ENCODE results near the gene XXYLT1.
"Not testable (repeated sequence)": the region's sequence is repeated elsewhere in the genome, so short reads cannot be mapped to it uniquely, and the experiment has no call there.

XXYLT1 gene, protein sequence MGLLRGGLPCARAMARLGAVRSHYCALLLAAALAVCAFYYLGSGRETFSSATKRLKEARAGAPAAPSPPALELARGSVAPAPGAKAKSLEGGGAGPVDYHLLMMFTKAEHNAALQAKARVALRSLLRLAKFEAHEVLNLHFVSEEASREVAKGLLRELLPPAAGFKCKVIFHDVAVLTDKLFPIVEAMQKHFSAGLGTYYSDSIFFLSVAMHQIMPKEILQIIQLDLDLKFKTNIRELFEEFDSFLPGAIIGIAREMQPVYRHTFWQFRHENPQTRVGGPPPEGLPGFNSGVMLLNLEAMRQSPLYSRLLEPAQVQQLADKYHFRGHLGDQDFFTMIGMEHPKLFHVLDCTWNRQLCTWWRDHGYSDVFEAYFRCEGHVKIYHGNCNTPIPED

DNA sequence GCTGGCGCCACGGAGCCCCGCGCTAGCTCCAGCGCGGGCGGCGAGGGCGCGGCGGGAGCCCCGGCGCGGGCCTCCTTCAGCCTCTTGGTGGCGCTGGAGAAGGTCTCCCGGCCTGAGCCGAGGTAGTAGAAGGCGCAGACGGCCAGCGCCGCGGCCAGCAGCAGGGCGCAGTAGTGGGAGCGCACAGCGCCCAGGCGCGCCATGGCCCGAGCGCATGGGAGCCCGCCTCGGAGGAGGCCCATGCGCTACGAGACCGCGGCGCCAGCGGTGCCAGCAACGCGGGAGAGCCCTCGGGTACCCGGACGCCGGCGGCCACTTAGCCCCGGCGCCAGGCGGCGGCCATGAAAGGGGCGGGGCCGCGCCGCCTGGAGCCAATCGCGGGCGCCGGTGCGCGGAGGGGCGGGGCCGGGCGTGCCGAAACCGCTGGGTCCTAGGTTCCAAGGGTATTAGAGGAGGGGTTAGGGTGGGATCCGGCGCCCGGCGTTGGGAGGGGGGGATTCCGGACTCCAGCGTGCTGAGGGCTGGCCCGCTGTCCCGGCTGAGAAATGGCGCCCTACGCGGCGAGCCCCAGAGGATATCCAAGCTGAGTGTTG, at the start of gene XXYLT1:
Gene XXYLT1, minus strand, starts transcription at position 343 of the 593 bp plus-strand sequence. Its CDS starts 101 bp downstream, at position 242.
- DNase-seq, result peak in 56 of 58 donors; percentile 50 to 90 (median 82)

DNA sequence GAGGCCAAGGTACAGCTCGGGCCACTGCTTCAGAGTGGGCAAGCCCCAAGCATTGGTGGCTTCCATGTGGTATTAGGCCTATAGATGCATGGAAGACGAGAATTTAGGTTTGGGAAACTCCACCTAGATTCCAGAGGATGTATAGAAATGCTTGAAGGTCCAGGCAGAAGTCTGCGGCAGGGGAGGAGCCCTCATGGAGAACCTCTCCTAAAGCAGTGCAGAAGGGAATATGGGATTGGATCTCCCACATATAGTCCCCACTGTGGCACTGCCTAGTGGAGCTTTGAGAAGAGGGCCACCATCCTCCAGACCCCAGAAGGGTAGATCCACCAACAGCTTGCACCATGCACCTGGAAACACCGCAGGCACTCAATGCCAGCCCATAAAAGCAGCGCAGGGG, 48.1 kb upstream of the XXYLT1 start:
- DNase-seq, result no peak

DNA sequence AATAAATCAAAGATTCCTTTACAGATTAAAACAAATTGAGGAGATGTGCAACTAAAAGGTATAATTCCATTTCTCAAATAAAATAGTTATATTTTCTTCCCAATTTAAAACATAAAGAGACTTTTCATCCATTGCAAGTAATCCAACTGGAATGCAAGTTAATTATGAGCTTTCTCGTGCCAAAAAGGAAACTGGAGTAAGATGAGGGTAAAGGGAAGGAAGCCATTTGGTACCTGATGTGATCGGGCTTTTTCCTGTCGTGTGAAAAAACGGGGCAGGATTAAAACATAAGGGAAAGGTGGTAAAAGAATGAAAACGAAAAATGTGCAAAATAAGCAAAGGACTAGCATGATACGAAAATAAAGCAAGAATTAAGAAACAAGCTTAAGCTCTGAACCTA, 41.8 kb upstream of the XXYLT1 start:
- no peak for DNase-seq

DNA sequence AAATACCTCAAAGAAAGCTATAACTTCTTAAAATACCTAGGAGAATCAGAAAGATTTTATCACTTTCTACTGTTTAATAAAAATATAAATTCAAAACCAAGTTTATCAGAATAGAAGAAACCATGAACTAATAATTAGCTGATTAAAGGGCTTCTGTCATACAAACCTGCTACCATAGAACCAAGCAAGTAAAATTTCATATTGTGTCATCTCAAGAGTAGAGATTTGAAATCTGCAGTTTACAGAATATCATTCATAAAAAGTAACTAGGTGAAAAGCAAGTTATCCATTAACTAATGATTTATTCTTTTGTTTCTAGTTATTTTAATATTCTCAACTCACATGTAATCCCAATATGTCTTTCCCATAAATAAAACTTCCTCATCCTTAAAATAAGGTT, 36.8 kb upstream of the XXYLT1 start:
- no peak for DNase-seq

DNA sequence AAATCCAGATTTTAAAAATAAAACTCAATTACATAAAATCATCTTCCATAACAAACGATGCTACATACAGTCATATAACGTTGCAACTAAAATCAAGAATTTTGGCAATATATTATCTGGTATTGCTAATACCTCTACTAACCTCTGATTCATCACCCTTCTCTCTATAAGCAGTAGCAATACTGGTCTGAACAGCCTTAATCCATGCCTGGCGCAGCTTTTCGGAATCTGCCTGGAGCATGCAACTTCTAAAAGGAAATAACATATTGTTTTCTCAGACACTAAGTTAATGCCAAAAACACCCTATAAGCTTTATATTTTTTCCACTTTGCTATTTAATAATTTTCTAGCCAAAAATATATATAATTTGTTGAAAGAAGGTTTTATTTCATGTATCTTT, 35.4 kb upstream of the XXYLT1 start:
- no peak for DNase-seq

DNA sequence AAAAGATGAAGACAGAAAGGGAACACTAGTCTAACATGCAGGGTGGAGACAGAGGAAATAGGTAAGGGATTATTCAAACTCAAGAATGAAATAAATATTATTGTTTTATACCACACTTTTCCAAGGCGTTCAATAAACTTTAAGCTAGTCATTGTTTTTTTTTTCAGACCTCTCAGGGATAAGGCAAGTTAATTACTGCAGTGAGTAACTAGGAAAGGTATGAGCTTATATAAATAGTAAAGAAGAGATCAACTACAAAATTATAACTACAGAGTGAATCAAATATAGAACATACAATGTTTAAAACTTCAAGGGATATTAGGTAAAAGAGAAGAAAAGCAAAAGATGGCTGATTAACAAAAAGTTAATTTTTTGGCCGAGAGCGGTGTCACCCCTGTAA, 31.5 kb upstream of the XXYLT1 start:
- no peak for DNase-seq

DNA sequence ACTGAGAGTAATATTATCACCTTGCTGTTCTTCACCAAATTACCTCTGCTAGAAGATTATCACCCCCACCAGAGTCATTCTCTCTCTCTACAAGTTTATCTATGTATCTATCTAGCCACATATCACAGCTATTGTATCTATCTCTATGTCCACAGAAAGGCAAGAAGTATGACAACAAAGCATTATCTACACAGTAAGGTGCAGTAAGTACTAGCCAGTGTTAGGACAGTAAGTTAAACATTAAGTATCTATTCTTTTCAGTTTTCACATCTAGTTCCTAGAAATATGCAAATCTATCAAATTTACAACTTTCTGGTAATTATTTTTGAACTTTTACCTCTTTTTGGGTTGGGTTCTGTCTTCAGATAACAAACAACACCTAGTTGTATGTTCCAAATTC, 26.5 kb upstream of the XXYLT1 start:
- DNase-seq, result no peak

DNA sequence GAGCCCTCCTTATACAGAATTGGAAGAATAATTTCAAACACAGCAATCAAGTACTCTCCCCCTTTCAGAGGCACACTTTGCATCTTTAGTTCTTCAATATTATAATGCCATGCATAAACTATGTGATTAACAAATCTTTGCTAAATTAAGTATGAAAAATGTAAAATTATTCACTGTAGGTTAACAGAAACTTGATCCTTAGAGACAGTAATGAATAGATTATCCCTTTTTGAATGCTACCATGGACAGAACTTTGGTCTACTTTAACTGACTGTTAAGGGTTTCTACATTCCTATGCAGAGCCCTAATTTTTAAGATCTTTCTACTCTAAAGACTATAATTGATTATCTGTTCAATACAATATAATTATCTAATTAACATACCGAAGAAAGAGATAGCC, 25.7 kb upstream of the XXYLT1 start:
- no peak for DNase-seq

DNA sequence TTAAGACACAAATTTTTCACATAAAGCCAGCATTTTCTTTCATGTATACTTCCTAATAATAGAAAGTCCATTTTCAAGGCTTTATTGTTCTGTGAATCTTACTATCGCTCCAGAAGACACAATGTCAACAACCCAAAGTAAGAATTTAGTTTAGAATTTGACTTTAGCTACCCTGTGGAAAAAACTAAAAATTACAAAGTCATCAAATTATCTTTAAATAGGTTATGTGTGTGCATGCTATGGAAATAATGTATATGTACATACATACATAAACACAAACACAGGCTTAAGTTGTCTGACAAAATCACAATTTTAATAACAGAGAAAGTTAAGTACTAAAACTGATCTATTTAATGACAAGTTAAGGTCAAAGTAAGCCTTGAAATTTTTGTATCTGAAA, 20.2 kb upstream of the XXYLT1 start:
- DNase-seq, result no peak

DNA sequence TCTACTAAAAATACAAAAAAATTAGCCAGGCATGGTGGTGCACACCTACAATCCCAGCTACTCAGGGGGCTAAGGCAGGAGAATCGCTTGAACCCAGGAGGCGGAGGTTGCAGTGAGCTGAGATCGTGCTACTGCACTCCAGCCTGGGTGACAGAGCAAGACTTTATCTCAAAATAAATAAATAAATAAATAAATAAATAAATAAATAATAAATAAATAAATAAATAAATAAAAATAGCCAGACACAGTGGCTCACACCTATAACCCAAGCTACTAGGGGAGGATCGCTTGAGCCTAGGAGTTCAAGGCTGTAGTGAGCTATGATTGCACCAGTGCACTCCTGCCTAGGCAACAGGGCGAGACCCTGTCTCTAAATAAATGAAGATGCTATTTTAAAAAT, 19.7 kb upstream of the XXYLT1 start:
- DNase-seq, result not testable (repeated sequence)

DNA sequence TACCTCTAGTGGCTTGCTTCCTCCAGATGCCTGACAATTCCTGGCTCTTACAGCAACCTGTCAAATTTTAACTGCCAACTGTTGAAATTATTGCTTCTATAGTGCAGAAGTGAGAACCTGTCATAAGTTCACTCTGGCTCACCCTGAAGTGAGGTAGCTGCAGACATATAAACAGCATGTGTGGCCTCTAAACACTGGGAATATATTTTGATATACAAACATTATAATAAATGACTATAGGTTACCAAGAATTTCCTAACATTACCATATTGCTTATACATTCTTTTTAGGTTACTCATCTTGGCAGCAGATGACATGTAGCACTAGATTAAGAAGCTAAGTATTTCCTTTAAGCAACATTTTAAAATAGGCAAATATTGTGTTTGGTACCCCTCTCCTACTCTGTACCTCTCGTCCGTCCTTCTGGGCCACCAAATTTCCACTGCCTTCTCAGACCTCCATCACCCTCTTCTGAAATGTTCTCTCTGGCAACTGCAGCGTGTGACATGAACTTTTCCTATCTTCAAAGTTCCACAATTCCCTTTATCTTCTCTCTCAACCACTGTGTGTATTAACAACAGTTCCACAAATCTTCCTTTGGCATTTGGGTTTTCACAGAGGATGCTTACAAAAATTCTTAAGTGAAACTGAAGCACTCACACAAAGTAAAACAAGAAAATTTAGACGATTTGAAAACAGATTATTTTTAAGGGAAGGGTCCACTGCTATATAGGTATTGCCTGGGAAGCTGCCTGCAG, 15.3 kb upstream of the XXYLT1 start:
- no peak for DNase-seq

DNA sequence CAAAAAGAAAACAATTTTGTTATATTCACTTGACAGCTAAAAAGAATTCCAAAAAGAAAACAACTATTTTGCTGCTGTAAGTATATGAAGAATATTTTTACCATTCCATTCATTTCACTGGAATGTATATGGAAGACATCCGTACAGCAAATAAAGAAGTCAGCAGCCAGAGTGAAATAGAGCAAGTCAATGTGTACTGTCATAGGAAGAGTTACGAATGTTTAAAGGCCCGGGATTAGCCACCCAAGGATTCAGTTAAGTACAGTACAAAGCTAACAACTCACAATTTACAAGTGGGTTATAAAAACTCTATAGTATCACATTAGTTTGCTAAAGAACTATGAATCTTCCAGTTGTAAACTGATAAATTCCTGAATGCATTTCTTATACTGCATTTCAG, 14.4 kb upstream of the XXYLT1 start:
- no peak for DNase-seq

DNA sequence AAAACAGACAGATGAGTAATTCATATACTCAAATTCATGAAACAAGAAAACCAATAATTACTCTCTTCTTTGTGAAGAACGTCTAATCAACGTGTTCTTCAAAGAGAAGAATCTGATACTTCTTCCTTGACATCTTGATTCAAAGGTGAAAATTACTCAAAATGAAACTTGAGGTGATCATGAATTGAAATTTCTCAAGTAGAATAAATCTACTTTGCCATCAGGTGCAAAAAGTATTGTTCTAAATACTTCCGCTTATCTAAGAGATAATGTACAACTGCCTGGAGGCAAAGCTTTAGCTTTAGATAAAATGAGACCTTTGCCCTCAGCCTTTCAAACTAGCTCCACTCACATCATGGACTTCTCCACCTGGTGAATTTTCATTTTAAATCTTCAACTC, 13.9 kb upstream of the XXYLT1 start:
- no peak for DNase-seq

DNA sequence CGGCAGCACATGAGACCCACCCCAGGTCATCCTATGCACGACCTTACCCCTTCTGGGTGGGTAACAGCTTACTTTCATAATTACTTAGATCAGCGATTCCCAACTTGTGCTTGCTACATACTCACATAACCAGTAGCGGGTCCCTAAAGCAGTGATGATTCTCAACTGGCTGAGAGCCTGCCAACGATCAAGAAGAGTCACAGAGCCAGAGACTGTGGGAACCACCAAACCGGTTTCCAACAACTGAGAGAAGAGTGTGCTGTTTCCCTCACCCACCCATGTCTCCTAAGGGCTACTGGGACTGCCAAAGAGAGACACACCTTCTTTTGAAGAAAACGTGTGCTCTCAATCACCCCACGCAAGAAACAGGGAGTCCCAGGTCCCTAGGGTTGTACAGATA, 12.0 kb upstream of the XXYLT1 start:
- DNase-seq, result no peak

DNA sequence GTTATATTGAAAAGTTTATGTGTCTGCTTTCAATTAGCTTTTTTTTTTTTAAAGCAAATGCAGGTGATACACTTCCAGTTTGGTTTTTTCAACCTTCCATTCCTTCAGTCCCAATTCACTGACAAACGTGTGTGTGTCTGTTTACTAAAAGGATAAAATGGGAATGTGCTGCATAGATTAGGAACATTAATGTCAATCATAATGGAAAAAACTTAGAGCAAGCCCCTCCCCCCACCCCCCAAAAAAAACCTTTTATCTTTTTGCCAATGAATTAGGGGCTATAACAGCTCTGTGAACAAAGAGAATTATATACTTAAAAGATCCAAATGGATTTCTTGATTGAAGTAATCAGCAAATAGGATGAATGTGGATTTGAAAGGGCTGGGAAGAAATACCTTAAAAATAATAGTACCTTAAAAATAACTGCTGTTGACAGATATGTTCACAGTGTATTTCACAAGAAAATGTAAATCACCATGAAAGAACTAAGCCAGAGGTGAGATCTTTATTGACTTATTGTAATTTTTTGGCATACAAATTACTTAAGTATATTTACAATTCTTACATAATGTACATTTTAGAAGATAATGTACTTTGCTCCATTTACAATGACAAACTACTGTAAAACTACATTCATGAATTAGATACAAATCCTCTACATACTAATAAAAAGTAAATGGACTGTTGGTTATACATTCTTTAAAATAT, 3.5 kb upstream of the XXYLT1 start:
- no peak for DNase-seq

DNA sequence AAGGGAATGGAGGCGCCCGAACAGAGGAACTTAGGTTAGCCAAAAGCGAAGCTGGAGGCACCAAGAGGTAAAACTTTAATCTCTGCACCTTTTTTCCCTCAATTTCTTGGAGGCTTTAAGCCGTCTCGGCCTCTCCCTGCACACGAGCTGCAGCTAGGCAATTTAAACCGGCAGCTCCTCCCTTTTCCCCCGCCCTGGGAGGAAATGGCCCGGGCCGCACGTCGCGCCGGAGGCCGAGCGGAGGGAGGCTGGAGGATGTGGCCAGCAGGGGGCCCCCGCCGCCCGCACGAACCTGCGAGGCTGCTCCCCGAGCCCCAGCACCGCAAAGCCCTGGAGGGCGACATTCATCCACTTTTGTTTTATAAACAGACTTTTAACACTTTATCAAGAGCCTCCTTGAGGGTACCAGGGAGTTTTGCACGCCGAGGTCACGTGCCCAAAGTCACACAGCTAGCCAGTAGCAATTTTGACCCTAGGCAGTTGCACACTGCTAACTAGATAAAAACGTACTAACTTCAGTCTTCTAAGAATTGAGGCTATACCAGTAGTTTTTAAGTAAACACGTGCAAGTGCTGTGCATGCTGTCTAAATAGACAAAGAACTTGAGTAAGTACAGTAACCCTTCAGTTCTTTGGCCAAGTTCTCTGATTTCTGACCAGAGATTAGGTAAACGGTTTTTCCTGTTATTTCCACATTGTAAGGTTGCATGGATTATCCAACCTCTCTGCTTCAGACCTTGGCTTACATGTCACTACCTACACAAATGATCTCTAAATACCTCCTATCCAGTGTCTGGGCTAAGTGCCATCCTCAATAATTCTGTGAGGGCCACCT, 668 bp upstream of the XXYLT1 start:
- DNase-seq, result peak in 56 of 58 donors; percentile 42 to 89 (median 81)

DNA sequence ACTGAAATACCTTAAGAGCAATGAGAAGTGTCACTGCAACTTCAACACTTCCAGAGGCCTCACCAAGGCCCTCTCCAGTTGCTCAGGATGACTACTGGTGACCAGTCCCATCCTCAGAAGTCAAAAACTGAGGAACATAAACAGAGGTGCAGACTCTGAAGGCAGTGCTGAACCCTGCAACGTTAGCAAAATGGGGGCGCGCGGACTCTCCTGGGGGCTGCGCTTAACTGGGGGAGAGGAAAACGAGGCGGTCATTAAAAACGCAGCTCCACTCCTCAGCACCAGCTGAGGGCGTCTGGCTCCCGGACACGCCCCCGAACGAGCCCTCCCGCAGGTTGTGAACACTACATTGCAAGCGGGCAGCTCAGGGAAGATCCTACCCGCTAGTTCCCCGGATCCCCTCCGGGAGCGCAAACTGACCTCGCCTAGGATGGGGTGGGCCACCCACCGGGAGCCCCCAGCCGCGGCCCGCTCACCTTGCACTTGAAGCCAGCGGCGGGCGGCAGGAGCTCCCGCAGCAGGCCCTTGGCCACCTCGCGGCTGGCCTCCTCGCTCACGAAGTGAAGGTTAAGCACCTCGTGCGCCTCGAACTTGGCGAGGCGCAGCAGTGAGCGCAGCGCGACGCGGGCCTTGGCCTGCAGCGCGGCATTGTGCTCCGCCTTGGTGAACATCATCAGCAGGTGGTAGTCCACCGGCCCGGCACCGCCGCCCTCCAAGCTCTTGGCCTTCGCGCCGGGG, 711 bp downstream of the XXYLT1 start:
- peak in 14 of 58 donors; percentile 10 to 65 (median 37) for DNase-seq

DNA sequence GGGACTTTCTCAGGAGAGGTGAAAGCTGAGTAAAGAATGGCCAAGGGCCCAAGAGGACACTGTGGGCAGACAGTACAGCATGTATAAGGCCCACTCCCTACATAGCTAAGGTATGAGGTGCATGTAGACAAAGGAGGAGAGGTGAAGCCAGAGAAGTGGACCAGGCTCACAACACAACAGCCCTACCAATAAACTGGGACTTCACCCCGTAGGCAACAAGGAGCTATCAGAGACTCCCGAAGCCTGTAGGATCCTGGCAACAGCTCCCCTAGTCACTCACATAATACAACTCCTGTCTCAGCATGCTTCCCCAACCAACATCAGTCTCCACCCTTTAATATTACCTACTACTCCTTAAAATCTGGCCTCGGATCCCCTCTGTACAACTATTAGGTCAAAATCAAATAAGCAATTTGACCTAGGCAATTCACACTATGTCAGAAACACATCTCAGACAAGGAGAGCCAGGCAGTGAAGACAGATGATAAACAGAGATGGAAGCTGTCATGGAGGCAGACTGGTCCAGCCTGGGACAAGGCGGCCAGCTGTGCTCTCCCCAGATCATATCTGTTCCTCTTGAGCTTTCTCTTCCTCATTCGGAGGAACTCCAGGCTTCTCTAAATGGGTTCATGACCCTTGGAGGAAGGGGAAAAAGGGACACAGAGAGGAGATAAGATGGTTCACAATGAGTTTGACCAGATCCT, 1.4 kb downstream of the XXYLT1 start:
- no peak for DNase-seq

DNA sequence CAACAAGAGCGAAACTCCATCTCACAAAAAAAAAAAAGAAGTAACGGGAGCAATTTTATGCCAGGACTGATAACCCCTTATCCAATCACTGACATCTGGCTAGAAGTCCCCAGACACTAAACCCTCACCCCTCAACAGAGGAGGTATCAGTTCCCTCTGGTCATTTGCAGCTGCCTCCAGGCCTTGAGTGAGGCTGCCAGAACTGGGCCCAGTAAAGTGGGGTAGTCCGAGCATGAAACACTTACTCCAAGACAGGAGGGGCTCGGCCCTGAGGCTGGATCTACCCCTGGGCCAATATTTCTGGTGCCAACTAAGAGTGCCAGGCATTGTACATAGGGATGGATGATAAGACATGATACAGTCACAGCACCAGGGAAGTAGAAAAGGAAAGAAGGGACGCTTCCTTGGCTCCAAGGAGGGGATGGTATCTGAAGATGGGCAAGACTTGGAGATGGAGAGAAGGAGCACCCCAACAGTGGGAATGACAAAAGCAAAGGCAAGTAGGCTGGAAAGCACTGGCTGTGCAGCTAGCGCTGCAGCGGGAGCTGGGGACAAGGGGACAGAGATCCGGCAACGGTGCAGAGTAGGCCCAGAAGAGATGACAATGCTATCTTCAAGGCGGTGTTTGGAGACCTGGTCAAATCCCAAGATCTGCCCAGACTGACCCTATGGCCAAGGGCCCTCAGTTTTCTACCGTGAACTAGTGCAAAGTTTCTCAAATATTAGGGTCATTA, 2.2 kb downstream of the XXYLT1 start:
- DNase-seq, result no peak
